A673 (cell line): ENCODE results near the gene LARGE1. TPM values are rescaled to one million over a fixed set of nuclear protein-coding genes. Genes with fewer than 3 reads are reported as not detected.

Experiments used
- BruUV-seq: library from RNA; stranded (reverse); fragments of 400-500 nt; replicated peaks from 2 replicates; lab custom pipeline; 2021; lab: Mats Ljungman, UMichigan
- CTCF ChIA-PET: fragments of 300-600 bp; sonication (Branson Sonifier 250); formaldehyde crosslinking; loops from one replicate; lab custom pipeline; 2022; ENCODE audit warnings: antibody characterized with exemption; lab: Charles Lee
- POLR2A ChIA-PET: fragments of 300-600 bp; sonication (Branson Sonifier 250); formaldehyde crosslinking; loops from one replicate; lab custom pipeline; 2022; ENCODE audit warnings: antibody characterized with exemption; ENCODE audit not compliant: low non-redundant PET; lab: Charles Lee
- DNase-seq: peaks from one replicate; pipeline ENCODE4 v3.0.0-alpha.2; 2015; ENCODE audit warnings: low spot score
- H3K27ac ChIP-seq: fragments of 200-600 bp; sonication (generic); 2 replicates; pipeline ENCODE4 v1.5.1; 2016; ENCODE audit warnings: mixed run types, low read depth, mild to moderate bottlenecking, mixed read lengths, antibody characterized with exemption, low read length; ENCODE audit not compliant: poor library complexity, severe bottlenecking
- H3K27me3 ChIP-seq: fragments of 200-600 bp; sonication (generic); replicated peaks from 2 replicates; pipeline ENCODE4 v1.6.1; 2017; ENCODE audit warnings: mixed run types, low read depth, mild to moderate bottlenecking, mixed read lengths, antibody characterized with exemption, low read length; ENCODE audit not compliant: insufficient read depth, poor library complexity
- H3K36me3 ChIP-seq: fragments of 200-600 bp; sonication (generic); 2 replicates; pipeline ENCODE4 v1.6.1; 2016; ENCODE audit warnings: mixed run types, mild to moderate bottlenecking, mixed read lengths, antibody characterized with exemption, low read length; ENCODE audit not compliant: insufficient read depth, poor library complexity, severe bottlenecking
- H3K4me1 ChIP-seq: fragments of 200-600 bp; sonication (generic); 2 replicates; pipeline ENCODE4 v1.6.1; 2017; ENCODE audit warnings: mixed run types, mild to moderate bottlenecking, mixed read lengths, antibody characterized with exemption, low read length; ENCODE audit not compliant: insufficient read depth, poor library complexity, severe bottlenecking
- H3K4me3 ChIP-seq: fragments of 200-600 bp; sonication (generic); 2 replicates; pipeline ENCODE4 v1.5.1; 2016; ENCODE audit warnings: low read depth, mixed run types, mild to moderate bottlenecking, mixed read lengths, low read length; ENCODE audit not compliant: poor library complexity, severe bottlenecking
- H3K9me3 ChIP-seq: fragments of 200-600 bp; sonication (generic); 2 replicates; pipeline ENCODE4 v1.6.1; 2016; ENCODE audit warnings: mixed run types, low read depth, mild to moderate bottlenecking, mixed read lengths, antibody characterized with exemption, low read length; ENCODE audit not compliant: poor library complexity, severe bottlenecking
- EZH2 ChIP-seq: fragments of 200-600 bp; sonication (generic); IDR thresholded peaks from 2 replicates; pipeline ENCODE4 v1.6.1; 2017; ENCODE audit warnings: borderline replicate concordance, low read depth, mild to moderate bottlenecking, mixed read lengths, antibody characterized with exemption, low read length; ENCODE audit not compliant: poor library complexity, severe bottlenecking
- intact Hi-C: fragments of 100-400 bp; cut with micrococcal nuclease; formaldehyde crosslinking; loops from one replicate; pipeline ENCODE4 v1.10.0; 2022; ENCODE audit not compliant: unreplicated experiment
- total RNA-seq: library from RNA; stranded (reverse); gene quantifications from 2 replicates; pipeline ENCODE4 v1.2.3, GENCODE V29; 2021
- TF ChIP-seq, protein P1 (sequence below): fragments of 300-800, 200-600 bp; sonication (generic); conservative IDR thresholded peaks from 2 replicates; pipeline ENCODE4 v1.5.1; 2017; ENCODE audit warnings: low read depth, mild to moderate bottlenecking, antibody characterized with exemption, low read length, moderate library complexity, mixed read lengths

The LARGE1 gene
- total RNA-seq, 1 experiment from 2014 or later = not detected

DNA sequence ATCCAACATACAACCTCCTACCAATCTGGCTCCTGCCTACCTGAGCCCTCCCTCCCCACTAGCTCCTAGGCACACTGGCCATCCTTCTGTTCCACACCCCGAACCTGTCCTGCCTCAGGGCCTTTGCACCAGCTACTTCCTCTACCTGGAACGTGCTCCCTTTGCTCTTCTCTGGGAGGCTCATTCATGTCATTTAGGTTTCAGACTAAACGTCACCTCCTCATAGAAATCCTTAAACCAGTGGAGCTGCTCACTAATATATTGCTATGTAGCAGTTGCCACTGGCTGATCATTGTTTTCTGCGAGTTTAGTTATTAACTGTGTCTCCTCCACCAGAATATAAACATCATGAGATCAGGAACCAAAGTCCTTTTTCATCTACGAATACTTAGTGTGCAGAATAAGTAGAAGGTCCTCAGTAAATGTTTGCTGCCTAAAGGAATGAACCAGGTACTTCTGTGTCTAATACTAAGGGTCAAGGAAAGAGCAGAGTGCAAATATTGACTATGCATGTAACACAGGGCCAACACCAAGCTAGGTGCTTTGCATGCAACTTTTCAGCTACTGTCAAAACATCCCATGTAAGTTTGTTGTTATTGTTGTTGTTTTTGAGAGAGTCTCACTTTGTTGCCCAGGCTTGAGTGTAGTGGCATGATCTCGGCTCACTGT is 584.5 kb downstream of the LARGE1 start:
- Histone ChIP-seq H3K27ac (no peak overlapping the region), H3K4me1 (no peaks in the 10 kb centered on the region), H3K4me3 (no peak overlapping the region), H3K27me3 (no peaks in the 10 kb centered on the region), H3K36me3 (no peaks in the 10 kb centered on the region), H3K9me3 (peaks cover 12% of the 10 kb centered on the region)
- ChIA-PET POLR2A (no interaction called here), CTCF (no interaction called here)
- TF ChIP-seq, protein P1, sequence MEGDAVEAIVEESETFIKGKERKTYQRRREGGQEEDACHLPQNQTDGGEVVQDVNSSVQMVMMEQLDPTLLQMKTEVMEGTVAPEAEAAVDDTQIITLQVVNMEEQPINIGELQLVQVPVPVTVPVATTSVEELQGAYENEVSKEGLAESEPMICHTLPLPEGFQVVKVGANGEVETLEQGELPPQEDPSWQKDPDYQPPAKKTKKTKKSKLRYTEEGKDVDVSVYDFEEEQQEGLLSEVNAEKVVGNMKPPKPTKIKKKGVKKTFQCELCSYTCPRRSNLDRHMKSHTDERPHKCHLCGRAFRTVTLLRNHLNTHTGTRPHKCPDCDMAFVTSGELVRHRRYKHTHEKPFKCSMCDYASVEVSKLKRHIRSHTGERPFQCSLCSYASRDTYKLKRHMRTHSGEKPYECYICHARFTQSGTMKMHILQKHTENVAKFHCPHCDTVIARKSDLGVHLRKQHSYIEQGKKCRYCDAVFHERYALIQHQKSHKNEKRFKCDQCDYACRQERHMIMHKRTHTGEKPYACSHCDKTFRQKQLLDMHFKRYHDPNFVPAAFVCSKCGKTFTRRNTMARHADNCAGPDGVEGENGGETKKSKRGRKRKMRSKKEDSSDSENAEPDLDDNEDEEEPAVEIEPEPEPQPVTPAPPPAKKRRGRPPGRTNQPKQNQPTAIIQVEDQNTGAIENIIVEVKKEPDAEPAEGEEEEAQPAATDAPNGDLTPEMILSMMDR = no peak
- TF ChIP-seq EZH2 = no peak
- intact Hi-C loops = no loop called here
- no peak for DNase-seq
- BruUV-seq = no TSS peak

DNA sequence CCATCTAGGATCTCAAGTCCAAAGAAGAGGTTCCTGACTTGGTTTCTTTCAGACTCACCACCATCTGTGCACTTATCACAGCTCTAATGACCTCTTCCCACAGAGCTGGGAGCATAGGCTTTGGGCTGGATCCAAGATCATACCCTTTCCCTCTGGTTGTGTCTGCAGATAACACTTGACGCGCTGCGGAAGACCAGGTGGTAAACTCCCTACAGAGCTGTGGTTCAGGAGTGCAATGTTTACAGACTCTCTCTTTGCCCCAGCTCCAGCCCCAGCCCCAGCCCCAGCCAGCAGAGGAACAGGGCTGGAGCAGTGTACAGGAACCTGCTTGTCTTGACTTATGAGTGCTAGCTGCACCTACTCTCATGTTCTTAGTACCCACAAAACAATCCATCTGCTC is 587.7 kb downstream of the LARGE1 start:
- POLR2A ChIA-PET = no interaction called here
- no peaks in the 10 kb centered on the region for H3K36me3 ChIP-seq
- BruUV-seq = no TSS peak
- no peaks in the 10 kb centered on the region for H3K27me3 ChIP-seq
- TF ChIP-seq EZH2 = no peak
- TF ChIP-seq, protein P1 = no peak
- H3K9me3 ChIP-seq = peaks cover 16% of the 10 kb centered on the region
- CTCF ChIA-PET = no interaction called here
- H3K4me1 ChIP-seq = no peaks in the 10 kb centered on the region
- DNase-seq = no peak
- no peak overlapping the region for H3K27ac ChIP-seq
- intact Hi-C loops = no loop called here
- no peak overlapping the region for H3K4me3 ChIP-seq

DNA sequence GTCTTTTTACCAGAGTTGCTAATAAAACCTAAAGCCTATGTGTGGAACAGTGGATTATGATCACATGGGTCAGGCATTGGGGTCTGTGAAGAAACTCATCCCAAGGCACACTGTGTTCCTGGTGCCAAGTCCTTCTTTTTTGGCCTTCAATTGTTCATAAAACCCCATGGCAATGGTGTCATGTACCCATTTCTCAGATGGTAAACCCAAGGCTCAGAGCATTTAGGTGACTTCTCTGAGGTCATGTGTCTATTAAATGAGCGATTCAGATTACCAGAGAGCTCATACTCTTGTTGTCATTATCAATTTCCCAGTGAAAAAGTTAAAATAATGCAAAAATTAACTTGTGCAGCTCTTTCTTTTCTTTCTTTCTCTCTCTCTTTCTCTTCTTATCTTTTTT is 589.3 kb downstream of the LARGE1 start:
- BruUV-seq = no TSS peak
- intact Hi-C loops = no loop called here
- Histone ChIP-seq H3K4me1 (no peaks in the 10 kb centered on the region), H3K4me3 (no peak overlapping the region), H3K27ac (no peak overlapping the region), H3K27me3 (no peaks in the 10 kb centered on the region), H3K36me3 (no peaks in the 10 kb centered on the region), H3K9me3 (peaks cover 12% of the 10 kb centered on the region)
- POLR2A ChIA-PET = no interaction called here
- no peak for DNase-seq
- TF ChIP-seq, protein P1 = no peak
- TF ChIP-seq EZH2 = no peak
- CTCF ChIA-PET = no interaction called here
